SJSA1 (cell line): ENCODE data around the gene HAVCR1. TPM values are rescaled to one million over a fixed set of nuclear protein-coding genes. Genes with fewer than 3 reads are reported as not detected.
"Not testable (repeated sequence)": the region's sequence is repeated elsewhere in the genome, so short reads cannot be mapped to it uniquely, and the experiment has no call there.

Source experiments
- DNase-seq, 2 experiments: peaks; one replicate each; pipeline ENCODE4 v3.0.0-alpha.2; 2015 to 2020; ENCODE audit warnings: low spot score in 2 of 2, low read depth in 1 of 2
- H3K27ac ChIP-seq: fragments of 250-450 bp; sonication (Bioruptor Pico); 2 replicates; pipeline ENCODE4 v1.5.1; 2020; ENCODE audit warnings: mild to moderate bottlenecking, moderate library complexity
- H3K27me3 ChIP-seq: fragments of 250-450 bp; sonication (Bioruptor Pico); replicated peaks from 2 replicates; pipeline ENCODE4 v1.5.1; 2020; ENCODE audit warnings: mild to moderate bottlenecking, moderate library complexity
- H3K36me3 ChIP-seq: fragments of 250-450 bp; sonication (Bioruptor Pico); 2 replicates; pipeline ENCODE4 v1.5.1; 2020; ENCODE audit warnings: mild to moderate bottlenecking
- H3K4me1 ChIP-seq: fragments of 250-450 bp; sonication (Bioruptor Pico); replicated peaks from 2 replicates; pipeline ENCODE4 v1.6.1; 2021; ENCODE audit warnings: mild to moderate bottlenecking
- H3K4me3 ChIP-seq: fragments of 250-450 bp; sonication (Bioruptor Pico); 2 replicates; pipeline ENCODE4 v1.5.1; 2020; ENCODE audit warnings: mild to moderate bottlenecking
- H3K9me3 ChIP-seq: fragments of 250-450 bp; sonication (Bioruptor Pico); replicated peaks from 2 replicates; pipeline ENCODE4 v1.5.1; 2020; ENCODE audit warnings: mild to moderate bottlenecking
- total RNA-seq: library from RNA; depleted of rRNA; stranded (reverse); fragments of >200 nt; shearing (Covaris generic); gene quantifications from 2 replicates; pipeline ENCODE4 v1.2.3, GENCODE V29; 2014

Gene HAVCR1
- total RNA-seq, 1 experiment from 2014 or later, result not detected

- no peak overlapping the region for H3K27ac ChIP-seq
- no peak for DNase-seq
- H3K4me1 ChIP-seq, result no peaks in the 10 kb centered on the region
- no peaks in the 10 kb centered on the region for H3K9me3 ChIP-seq
- H3K4me3 ChIP-seq, result no peak overlapping the region
- H3K36me3 ChIP-seq, result no peaks in the 10 kb centered on the region
- H3K27me3 ChIP-seq, result no peaks in the 10 kb centered on the region; the same call in 1 of the 2 replicates
Measured at GRCh38 chr5:157038568-157039187, 20.2 kb downstream of the HAVCR1 start.

- H3K27ac ChIP-seq, H3K4me3 ChIP-seq, H3K36me3 ChIP-seq, H3K4me1 ChIP-seq, H3K27me3 ChIP-seq, DNase-seq, H3K9me3 ChIP-seq: not testable (repeated sequence)
Measured at GRCh38 chr5:157034106-157035072, 24.5 kb downstream of the HAVCR1 start.

- Histone ChIP-seq H3K27me3 (peaks cover 13% of the 10 kb centered on the region), H3K9me3 (no peaks in the 10 kb centered on the region), H3K4me1 (no peaks in the 10 kb centered on the region), H3K27ac (no peak overlapping the region), H3K36me3 (no peaks in the 10 kb centered on the region), H3K4me3 (no peak overlapping the region)
- no peak for DNase-seq
Measured at GRCh38 chr5:157033071-157033583, 25.8 kb downstream of the HAVCR1 start.

- H3K9me3 ChIP-seq, result no peaks in the 10 kb centered on the region
- H3K4me1 ChIP-seq, result no peaks in the 10 kb centered on the region
- H3K27me3 ChIP-seq, result peaks cover 13% of the 10 kb centered on the region
- no peak for DNase-seq
- H3K27ac ChIP-seq, result no peak overlapping the region
- H3K36me3 ChIP-seq, result no peaks in the 10 kb centered on the region
- H3K4me3 ChIP-seq, result no peak overlapping the region
Measured at GRCh38 chr5:157030692-157031091, 28.2 kb downstream of the HAVCR1 start.

GRCh38 chr5:157029457-157029856 is 29.5 kb downstream of the HAVCR1 start:
- no peak overlapping the region for H3K4me3 ChIP-seq
- H3K36me3 ChIP-seq, result no peaks in the 10 kb centered on the region
- no peaks in the 10 kb centered on the region for H3K4me1 ChIP-seq
- H3K9me3 ChIP-seq, result no peaks in the 10 kb centered on the region
- DNase-seq, result no peak
- H3K27me3 ChIP-seq, result peaks cover 13% of the 10 kb centered on the region
- no peak overlapping the region for H3K27ac ChIP-seq

GRCh38 chr5:157027663-157028062 is 31.3 kb downstream of the HAVCR1 start:
- not testable (repeated sequence) for H3K27me3 ChIP-seq, H3K9me3 ChIP-seq, H3K27ac ChIP-seq, H3K36me3 ChIP-seq, DNase-seq, H3K4me3 ChIP-seq, H3K4me1 ChIP-seq

GRCh38 chr5:157026789-157027424 is 32.0 kb downstream of the HAVCR1 start:
- no peaks in the 10 kb centered on the region for H3K9me3 ChIP-seq
- H3K4me3 ChIP-seq, result no peak overlapping the region
- H3K36me3 ChIP-seq, result no peaks in the 10 kb centered on the region
- DNase-seq, result no peak
- no peak overlapping the region for H3K27ac ChIP-seq
- peaks cover 10% of the 10 kb centered on the region; the same call in 1 of the 2 replicates for H3K27me3 ChIP-seq
- H3K4me1 ChIP-seq, result no peaks in the 10 kb centered on the region

GRCh38 chr5:157025093-157025698 is 33.7 kb downstream of the HAVCR1 start:
- Histone ChIP-seq H3K27ac (no peak overlapping the region), H3K4me1 (no peaks in the 10 kb centered on the region), H3K4me3 (no peak overlapping the region), H3K36me3 (no peaks in the 10 kb centered on the region), H3K9me3 (no peaks in the 10 kb centered on the region), H3K27me3 (peaks cover 5% of the 10 kb centered on the region; the same call in 1 of the 2 replicates)
- no peak for DNase-seq

- no peaks in the 10 kb centered on the region for H3K9me3 ChIP-seq
- 0 out of 2 replicates have a peak, but pooled peaks cover 5% of the 10 kb centered on the region for H3K27me3 ChIP-seq
- no peaks in the 10 kb centered on the region for H3K36me3 ChIP-seq
- no peaks in the 10 kb centered on the region for H3K4me1 ChIP-seq
- no peak overlapping the region for H3K27ac ChIP-seq
- H3K4me3 ChIP-seq, result no peak overlapping the region
- DNase-seq, result no peak
Measured at GRCh38 chr5:157024208-157024959, 34.5 kb downstream of the HAVCR1 start.

- no peak overlapping the region for H3K27ac ChIP-seq
- H3K4me1 ChIP-seq, result no peaks in the 10 kb centered on the region
- H3K36me3 ChIP-seq, result no peaks in the 10 kb centered on the region
- no peak for DNase-seq
- H3K9me3 ChIP-seq, result no peaks in the 10 kb centered on the region
- no peak overlapping the region for H3K4me3 ChIP-seq
- H3K27me3 ChIP-seq, result no peaks in the 10 kb centered on the region
Measured at GRCh38 chr5:157022024-157022423, 36.9 kb downstream of the HAVCR1 start.

GRCh38 chr5:157020511-157021222 is 38.2 kb downstream of the HAVCR1 start:
- Histone ChIP-seq H3K36me3 (no peaks in the 10 kb centered on the region), H3K27me3 (no peaks in the 10 kb centered on the region), H3K9me3 (no peaks in the 10 kb centered on the region), H3K27ac (no peak overlapping the region), H3K4me1 (no peaks in the 10 kb centered on the region), H3K4me3 (no peak overlapping the region)
- no peak for DNase-seq

GRCh38 chr5:157020002-157020401 is 38.9 kb downstream of the HAVCR1 start:
- H3K4me1 ChIP-seq, result no peaks in the 10 kb centered on the region
- H3K9me3 ChIP-seq, result no peaks in the 10 kb centered on the region
- H3K27me3 ChIP-seq, result no peaks in the 10 kb centered on the region
- no peak overlapping the region for H3K4me3 ChIP-seq
- no peak overlapping the region for H3K27ac ChIP-seq
- DNase-seq, result no peak
- H3K36me3 ChIP-seq, result no peaks in the 10 kb centered on the region
